Nephron progenitor cell (in vitro differentiated cells): Measurements from ENCODE around the gene NMNAT2.

ENCODE experiments used
- DNase-seq: peaks from one replicate; pipeline ENCODE4 v3.0.0; 2021
- H3K27ac Mint-ChIP-seq: 2 replicates; pipeline ENCODE4 v1.8.0; 2021; ENCODE audit warnings: mild to moderate bottlenecking, moderate library complexity, mixed read lengths
- H3K27me3 Mint-ChIP-seq: 2 replicates; pipeline ENCODE4 v1.8.0; 2021; ENCODE audit warnings: mild to moderate bottlenecking, low read depth, mixed read lengths; ENCODE audit not compliant: poor library complexity
- H3K36me3 Mint-ChIP-seq: 2 replicates; pipeline ENCODE4 v1.8.0; 2021; ENCODE audit warnings: low read depth, mixed read lengths
- H3K4me1 Mint-ChIP-seq: 2 replicates; pipeline ENCODE4 v1.8.0; 2021; ENCODE audit warnings: mixed read lengths
- H3K4me3 Mint-ChIP-seq: 2 replicates; pipeline ENCODE4 v1.8.0; 2021; ENCODE audit warnings: mild to moderate bottlenecking, moderate library complexity, mixed read lengths
- H3K9me3 Mint-ChIP-seq: 2 replicates; pipeline ENCODE4 v1.8.0; 2021; ENCODE audit warnings: mild to moderate bottlenecking, moderate library complexity, mixed read lengths
- TF ChIP-seq, protein P1 (sequence below): fragments of 200-600 bp; sonication (generic); IDR thresholded peaks from 2 replicates; pipeline ENCODE4 v1.5.0; 2021; ENCODE audit warnings: antibody characterized with exemption

The NMNAT2 gene

DNA sequence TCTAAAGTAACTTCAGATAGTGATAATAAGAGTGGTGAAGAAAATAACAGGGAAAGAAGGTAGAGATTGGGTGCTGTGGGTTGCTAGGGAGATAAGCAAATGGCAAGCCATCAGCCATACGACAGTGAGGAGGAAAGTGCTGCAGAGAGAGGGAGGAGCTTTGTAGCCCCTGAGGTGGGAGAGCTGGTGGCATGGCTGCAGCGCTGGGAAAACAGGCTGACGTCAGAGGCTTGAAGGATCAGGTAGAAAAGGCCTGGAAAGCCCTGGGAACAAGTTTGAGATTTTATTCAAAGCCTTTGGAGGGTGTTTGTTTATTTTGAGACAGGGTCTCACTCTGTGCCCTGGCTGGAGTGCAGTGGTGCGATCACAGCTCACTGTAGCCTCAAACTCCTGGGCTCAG is 109.5 kb downstream of the NMNAT2 start:
- H3K9me3 Mint-ChIP-seq = peaks cover 21% of the 10 kb centered on the region
- H3K27ac Mint-ChIP-seq = peak overlapping the region; percentile 36
- peaks cover 80% of the 10 kb centered on the region for H3K4me1 Mint-ChIP-seq
- TF ChIP-seq, protein P1, sequence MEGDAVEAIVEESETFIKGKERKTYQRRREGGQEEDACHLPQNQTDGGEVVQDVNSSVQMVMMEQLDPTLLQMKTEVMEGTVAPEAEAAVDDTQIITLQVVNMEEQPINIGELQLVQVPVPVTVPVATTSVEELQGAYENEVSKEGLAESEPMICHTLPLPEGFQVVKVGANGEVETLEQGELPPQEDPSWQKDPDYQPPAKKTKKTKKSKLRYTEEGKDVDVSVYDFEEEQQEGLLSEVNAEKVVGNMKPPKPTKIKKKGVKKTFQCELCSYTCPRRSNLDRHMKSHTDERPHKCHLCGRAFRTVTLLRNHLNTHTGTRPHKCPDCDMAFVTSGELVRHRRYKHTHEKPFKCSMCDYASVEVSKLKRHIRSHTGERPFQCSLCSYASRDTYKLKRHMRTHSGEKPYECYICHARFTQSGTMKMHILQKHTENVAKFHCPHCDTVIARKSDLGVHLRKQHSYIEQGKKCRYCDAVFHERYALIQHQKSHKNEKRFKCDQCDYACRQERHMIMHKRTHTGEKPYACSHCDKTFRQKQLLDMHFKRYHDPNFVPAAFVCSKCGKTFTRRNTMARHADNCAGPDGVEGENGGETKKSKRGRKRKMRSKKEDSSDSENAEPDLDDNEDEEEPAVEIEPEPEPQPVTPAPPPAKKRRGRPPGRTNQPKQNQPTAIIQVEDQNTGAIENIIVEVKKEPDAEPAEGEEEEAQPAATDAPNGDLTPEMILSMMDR = no peak
- peaks cover 4% of the 10 kb centered on the region for H3K27me3 Mint-ChIP-seq
- H3K4me3 Mint-ChIP-seq = no peak overlapping the region
- DNase-seq = no peak
- H3K36me3 Mint-ChIP-seq = peaks cover 7% of the 10 kb centered on the region

DNA sequence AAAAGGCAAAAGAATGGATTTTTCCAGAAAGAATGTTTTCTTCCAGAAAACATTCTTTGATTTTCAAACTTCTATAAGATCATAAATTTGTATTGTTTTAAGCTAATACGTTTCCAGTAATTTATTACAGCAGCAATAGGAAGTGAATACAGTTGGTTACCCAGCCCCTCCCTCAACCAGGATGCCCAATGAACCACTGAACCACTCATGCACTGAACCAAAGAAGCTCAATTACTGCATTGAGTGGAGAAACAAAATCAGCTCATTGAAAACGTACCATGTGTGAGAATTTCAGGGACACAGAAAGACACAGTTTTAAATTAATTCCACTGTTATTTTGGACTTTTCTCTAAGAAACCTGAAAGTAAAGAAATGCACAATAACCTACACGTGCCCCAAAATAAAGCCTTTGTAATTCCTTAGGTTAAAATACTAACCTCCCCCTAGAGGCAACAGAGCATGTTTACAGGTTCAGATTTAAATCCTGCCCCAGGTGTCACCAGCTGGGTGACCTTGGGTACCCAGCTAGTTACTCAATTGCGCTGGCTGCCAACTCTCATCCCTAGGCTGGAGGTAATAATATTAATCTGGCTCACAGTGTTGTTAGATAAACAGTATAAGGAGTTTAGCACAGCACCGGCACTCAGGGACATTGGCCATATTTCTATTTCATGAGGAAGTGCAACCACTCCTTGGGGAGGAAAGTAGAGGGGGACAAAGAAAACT is 111.7 kb downstream of the NMNAT2 start:
- peaks cover 7% of the 10 kb centered on the region for H3K36me3 Mint-ChIP-seq
- no peaks in the 10 kb centered on the region for H3K27me3 Mint-ChIP-seq
- TF ChIP-seq, protein P1 = peak; percentile 49
- DNase-seq = no peak
- no peak overlapping the region for H3K4me3 Mint-ChIP-seq
- peaks cover 85% of the 10 kb centered on the region for H3K4me1 Mint-ChIP-seq
- no peak overlapping the region for H3K27ac Mint-ChIP-seq
- H3K9me3 Mint-ChIP-seq = peaks cover 17% of the 10 kb centered on the region

DNA sequence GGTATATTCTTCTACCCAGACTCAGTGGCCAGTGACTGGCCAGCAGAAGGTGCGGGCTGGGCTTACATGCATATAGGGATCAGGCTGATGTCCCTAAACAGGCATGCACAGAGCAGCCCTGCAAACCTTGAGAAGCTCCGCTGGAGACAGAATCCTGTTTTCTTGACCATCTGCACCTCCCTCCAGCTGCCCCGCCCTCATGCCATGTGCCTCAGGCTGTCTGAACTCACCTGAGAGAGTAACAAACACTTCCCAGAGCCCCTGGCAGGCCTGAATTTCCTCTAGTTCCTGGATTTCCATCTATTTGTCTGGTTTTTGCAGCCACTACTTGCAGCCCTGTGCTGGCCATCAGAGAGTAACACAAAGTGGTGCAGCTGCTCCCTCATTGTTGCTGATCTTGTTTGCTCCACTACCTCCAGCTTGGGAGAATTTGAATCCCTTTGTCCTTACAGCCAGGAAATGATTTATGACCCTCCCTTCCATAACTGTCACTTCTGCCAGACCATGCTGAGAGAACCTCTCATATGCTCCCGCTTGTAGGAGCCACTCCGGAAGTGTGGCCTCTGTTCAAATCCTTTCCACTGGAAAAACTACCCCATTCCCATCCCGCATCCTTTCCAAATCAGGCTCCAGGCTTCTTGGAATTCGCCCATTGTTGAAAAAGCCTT is 113.6 kb downstream of the NMNAT2 start:
- no peaks in the 10 kb centered on the region for H3K27me3 Mint-ChIP-seq
- peak overlapping the region; percentile 19 for H3K27ac Mint-ChIP-seq
- TF ChIP-seq, protein P1 = no peak
- H3K4me1 Mint-ChIP-seq = peaks cover 71% of the 10 kb centered on the region
- no peak for DNase-seq
- H3K36me3 Mint-ChIP-seq = no peaks in the 10 kb centered on the region
- H3K4me3 Mint-ChIP-seq = no peak overlapping the region
- peaks cover 11% of the 10 kb centered on the region for H3K9me3 Mint-ChIP-seq

DNA sequence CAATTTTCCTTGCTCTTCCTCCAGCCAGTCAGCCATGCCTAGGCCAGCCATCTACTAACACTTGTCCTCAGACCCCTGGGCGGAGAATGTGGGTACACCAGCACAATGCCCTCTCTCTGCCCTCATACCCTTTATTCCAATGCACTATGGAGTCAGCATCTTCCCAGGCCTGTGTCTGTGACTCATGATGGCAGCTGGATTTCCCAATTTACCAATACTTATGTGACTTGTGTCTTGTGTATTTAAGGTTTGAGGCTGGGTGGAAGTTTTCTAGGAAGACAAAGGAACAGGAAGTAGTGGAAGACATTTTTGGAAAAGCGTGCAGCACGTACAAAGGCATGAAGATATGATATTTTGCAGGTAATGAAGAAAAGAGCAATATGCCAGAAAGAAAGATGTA is 114.3 kb downstream of the NMNAT2 start:
- Mint-ChIP-seq H3K9me3 (peaks cover 12% of the 10 kb centered on the region), H3K4me3 (no peak overlapping the region), H3K36me3 (no peaks in the 10 kb centered on the region), H3K4me1 (peaks cover 71% of the 10 kb centered on the region), H3K27ac (no peak overlapping the region), H3K27me3 (no peaks in the 10 kb centered on the region)
- TF ChIP-seq, protein P1 = no peak
- no peak for DNase-seq

DNA sequence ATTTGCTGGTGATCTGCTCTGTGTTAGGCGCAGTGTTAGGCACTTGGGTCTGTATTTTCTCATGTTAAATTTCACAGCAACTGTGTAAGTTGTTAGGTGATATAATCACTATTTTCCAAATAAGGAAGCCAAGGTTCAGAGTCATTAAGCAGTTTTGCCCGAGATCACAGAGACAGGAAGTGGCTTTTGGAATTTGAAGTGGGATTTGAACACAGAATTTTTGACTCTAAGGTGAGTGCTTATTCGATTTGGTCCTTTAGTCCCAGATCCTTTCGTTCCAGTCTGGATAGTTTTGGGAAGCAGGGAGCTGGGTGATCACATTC is 114.9 kb downstream of the NMNAT2 start:
- no peak for DNase-seq
- Mint-ChIP-seq H3K36me3 (no peaks in the 10 kb centered on the region), H3K27me3 (peaks cover 2% of the 10 kb centered on the region), H3K4me3 (peak overlapping the region; percentile 6), H3K4me1 (peaks cover 66% of the 10 kb centered on the region), H3K27ac (peak overlapping the region; percentile 95), H3K9me3 (peaks cover 13% of the 10 kb centered on the region)
- TF ChIP-seq, protein P1 = no peak
